Trophoblast cell (in vitro differentiated cells and primary cell): Measurements from ENCODE around the gene SLC16A8.

Experiments used
- DNase-seq, 2 donors: peaks; one replicate each; pipeline ENCODE4 v3.0.0-alpha.2; 2016
- H2AFZ ChIP-seq: 2 replicates; pipeline ENCODE4 v1.6.1; 2013; ENCODE audit warnings: low read length, moderate library complexity, mild to moderate bottlenecking; ENCODE audit not compliant: insufficient read depth, poor library complexity
- H2AK5ac ChIP-seq: 2 replicates; pipeline ENCODE4 v1.6.1; 2013; ENCODE audit warnings: mild to moderate bottlenecking, low read length
- H2BK120ac ChIP-seq: 2 replicates; pipeline ENCODE4 v1.6.1; 2013; ENCODE audit warnings: low read length, mild to moderate bottlenecking, moderate library complexity; ENCODE audit not compliant: insufficient read depth, poor library complexity
- H2BK12ac ChIP-seq: 2 replicates; pipeline ENCODE4 v1.6.1; 2013; ENCODE audit warnings: mild to moderate bottlenecking, low read length, moderate library complexity
- H2BK5ac ChIP-seq: 2 replicates; pipeline ENCODE4 v1.6.1; 2013; ENCODE audit warnings: low read length, low read depth, moderate library complexity, mild to moderate bottlenecking; ENCODE audit not compliant: poor library complexity
- H3K14ac ChIP-seq: 2 replicates; pipeline ENCODE4 v1.6.1; 2013; ENCODE audit warnings: mild to moderate bottlenecking, low read length
- H3K18ac ChIP-seq: 2 replicates; pipeline ENCODE4 v1.6.1; 2013; ENCODE audit warnings: mild to moderate bottlenecking, low read length
- H3K23ac ChIP-seq: 2 replicates; pipeline ENCODE4 v1.6.1; 2013; ENCODE audit warnings: low read length
- H3K27ac ChIP-seq: 2 replicates; pipeline ENCODE4 v1.5.1; 2013; ENCODE audit warnings: low read depth, mild to moderate bottlenecking, inconsistent platforms, low read length, moderate library complexity
- H3K27me3 ChIP-seq: 2 replicates; pipeline ENCODE4 v1.6.1; 2013; ENCODE audit warnings: inconsistent platforms, mild to moderate bottlenecking, low read length, moderate library complexity; ENCODE audit not compliant: insufficient read depth
- H3K36me3 ChIP-seq, 2 experiments: 1 replicate in 1 of 2; 2 replicates in 1 of 2; pipeline ENCODE4 v1.6.1; 2013; ENCODE audit warnings: low read length in 2 of 2, mild to moderate bottlenecking in 2 of 2, moderate library complexity in 1 of 2; ENCODE audit not compliant: insufficient read depth in 2 of 2, control insufficient read depth in 1 of 2
- H3K4ac ChIP-seq: 2 replicates; pipeline ENCODE4 v1.6.1; 2013; ENCODE audit warnings: low read depth, mild to moderate bottlenecking, low read length, moderate library complexity
- H3K4me1 ChIP-seq, 2 experiments: 1 replicate in 1 of 2; 2 replicates in 1 of 2; pipeline ENCODE4 v1.6.1; 2013; ENCODE audit warnings: low read length in 2 of 2, mild to moderate bottlenecking in 2 of 2, moderate library complexity in 1 of 2; ENCODE audit not compliant: insufficient read depth in 2 of 2, control insufficient read depth in 1 of 2
- H3K4me2 ChIP-seq: 2 replicates; pipeline ENCODE4 v1.6.1; 2013; ENCODE audit warnings: inconsistent platforms, mild to moderate bottlenecking, low read length, moderate library complexity
- H3K4me3 ChIP-seq: 2 replicates; pipeline ENCODE4 v1.5.1; 2013; ENCODE audit warnings: mild to moderate bottlenecking, low read depth, low read length, inconsistent platforms
- H3K79me1 ChIP-seq: one replicate; pipeline ENCODE4 v1.6.1; 2013; ENCODE audit warnings: low read length
- H3K79me2 ChIP-seq: 2 replicates; pipeline ENCODE4 v1.6.1; 2013; ENCODE audit warnings: low read length, mild to moderate bottlenecking; ENCODE audit not compliant: control insufficient read depth, insufficient read depth, poor library complexity
- H3K9ac ChIP-seq: 2 replicates; pipeline ENCODE4 v1.6.1; 2013; ENCODE audit warnings: mild to moderate bottlenecking, low read length
- H3K9me3 ChIP-seq: 2 replicates; pipeline ENCODE4 v1.6.1; 2013; ENCODE audit warnings: low read depth, mild to moderate bottlenecking, control low read depth, inconsistent platforms, low read length; ENCODE audit not compliant: insufficient read depth
- H4K12ac ChIP-seq: 2 replicates; pipeline ENCODE4 v1.6.1; 2013; ENCODE audit warnings: low read depth, mild to moderate bottlenecking, low read length, moderate library complexity
- H4K8ac ChIP-seq: 2 replicates; pipeline ENCODE4 v1.6.1; 2013; ENCODE audit warnings: low read depth, mild to moderate bottlenecking, low read length, moderate library complexity
- H4K91ac ChIP-seq: one replicate; pipeline ENCODE4 v1.6.1; 2013; ENCODE audit warnings: low read depth, mild to moderate bottlenecking, low read length, moderate library complexity
- WGBS: extraction: QIAGEN DNeasy Blood & Tissue Kit; methylation state at CpG from one replicate; pipeline ENCODE4 v1.1.7; 2013; ENCODE audit warnings: missing lambda C conversion rate; ENCODE audit not compliant: insufficient read length, insufficient coverage; ENCODE audit errors: extremely low coverage; 5-methylcytosine and 5-hydroxymethylcytosine counted together

Gene SLC16A8

DNA sequence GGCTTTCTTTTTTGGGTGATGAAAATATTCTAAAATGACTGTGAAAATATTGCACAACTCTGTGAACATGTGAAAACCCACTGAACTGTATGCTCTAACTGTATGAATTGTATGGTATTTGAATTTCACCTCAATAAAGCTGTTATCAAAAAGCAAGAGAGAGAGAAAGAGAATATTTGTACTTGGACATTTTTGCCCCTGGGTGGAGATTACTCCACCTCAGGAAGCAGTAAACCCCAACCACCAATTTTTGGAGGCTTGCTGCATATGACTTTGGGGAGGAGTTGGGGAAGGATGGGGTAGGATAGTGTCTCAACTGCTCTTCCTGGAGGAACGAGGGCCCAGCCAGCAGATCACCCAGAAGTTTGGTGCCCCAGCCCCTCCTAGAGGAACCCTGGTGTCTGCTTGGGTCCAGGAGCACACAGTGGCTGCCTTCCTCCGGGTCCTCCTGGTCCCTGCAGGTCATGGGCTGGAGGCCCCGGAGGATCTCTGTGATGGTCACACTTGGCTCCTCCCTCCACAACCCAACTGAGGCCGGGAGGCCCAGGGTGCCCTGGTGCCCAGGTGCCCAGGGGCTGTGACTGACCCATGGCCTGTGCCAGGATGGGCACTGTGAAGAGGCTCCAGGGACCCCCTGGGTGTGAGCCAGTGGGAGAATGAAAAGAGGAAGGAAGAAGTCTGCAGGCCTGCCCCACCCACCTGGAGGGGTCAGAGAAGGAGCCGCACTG lies 42.1 kb downstream of the SLC16A8 start:
- Histone ChIP-seq H3K9me3 (peaks cover 2% of the 10 kb centered on the region), H2AK5ac (no peak overlapping the region), H4K12ac (no peak overlapping the region), H3K27ac (no peak overlapping the region), H3K79me2 (no peaks in the 10 kb centered on the region), H3K4ac (no peak overlapping the region), H2BK12ac (no peak overlapping the region), H4K91ac (no peak overlapping the region), H3K36me3 (no peaks in the 10 kb centered on the region), H2AFZ (no peak overlapping the region), H3K18ac (no peak overlapping the region), H3K14ac (no peak overlapping the region), H3K4me3 (no peak overlapping the region), H3K79me1 (no peaks in the 10 kb centered on the region), H3K4me2 (no peak overlapping the region), H3K27me3 (no peaks in the 10 kb centered on the region), H3K23ac (no peak overlapping the region), H3K4me1 (peaks cover 7 to 16% of the 10 kb centered on the region in 2 experiments), H4K8ac (no peak overlapping the region), H3K9ac (no peak overlapping the region), H2BK120ac (no peak overlapping the region), H2BK5ac (no peak overlapping the region)
- WGBS: no CpG with 5 or more reads among the region's 5 CpGs
- DNase-seq: no peak

GRCh38 chr22:38040953-38041759 lies 42.8 kb downstream of the SLC16A8 start:
- peaks cover 2% of the 10 kb centered on the region for H3K79me1 ChIP-seq
- H3K14ac ChIP-seq: no peak overlapping the region
- H3K4me3 ChIP-seq: no peak overlapping the region
- no peaks in the 10 kb centered on the region for H3K36me3 ChIP-seq
- H3K23ac ChIP-seq: no peak overlapping the region
- no peak overlapping the region for H3K4ac ChIP-seq
- H3K27me3 ChIP-seq: no peaks in the 10 kb centered on the region
- peak; percentile 7 to 46 for DNase-seq
- no peak overlapping the region for H3K4me2 ChIP-seq
- peaks cover 2% of the 10 kb centered on the region for H3K9me3 ChIP-seq
- no peak overlapping the region for H2BK5ac ChIP-seq
- peaks cover 7 to 15% of the 10 kb centered on the region in 2 experiments for H3K4me1 ChIP-seq
- H2AK5ac ChIP-seq: no peak overlapping the region
- H3K79me2 ChIP-seq: no peaks in the 10 kb centered on the region
- no peak overlapping the region for H4K8ac ChIP-seq
- H4K91ac ChIP-seq: no peak overlapping the region
- H3K27ac ChIP-seq: no peak overlapping the region
- H2AFZ ChIP-seq: no peak overlapping the region
- H3K18ac ChIP-seq: no peak overlapping the region
- H3K9ac ChIP-seq: no peak overlapping the region
- no peak overlapping the region for H4K12ac ChIP-seq
- peak overlapping the region; percentile 29 for H2BK120ac ChIP-seq
- no peak overlapping the region for H2BK12ac ChIP-seq
- no CpG with 5 or more reads among the region's 20 CpGs for whole genome bisulfite sequencing

DNA sequence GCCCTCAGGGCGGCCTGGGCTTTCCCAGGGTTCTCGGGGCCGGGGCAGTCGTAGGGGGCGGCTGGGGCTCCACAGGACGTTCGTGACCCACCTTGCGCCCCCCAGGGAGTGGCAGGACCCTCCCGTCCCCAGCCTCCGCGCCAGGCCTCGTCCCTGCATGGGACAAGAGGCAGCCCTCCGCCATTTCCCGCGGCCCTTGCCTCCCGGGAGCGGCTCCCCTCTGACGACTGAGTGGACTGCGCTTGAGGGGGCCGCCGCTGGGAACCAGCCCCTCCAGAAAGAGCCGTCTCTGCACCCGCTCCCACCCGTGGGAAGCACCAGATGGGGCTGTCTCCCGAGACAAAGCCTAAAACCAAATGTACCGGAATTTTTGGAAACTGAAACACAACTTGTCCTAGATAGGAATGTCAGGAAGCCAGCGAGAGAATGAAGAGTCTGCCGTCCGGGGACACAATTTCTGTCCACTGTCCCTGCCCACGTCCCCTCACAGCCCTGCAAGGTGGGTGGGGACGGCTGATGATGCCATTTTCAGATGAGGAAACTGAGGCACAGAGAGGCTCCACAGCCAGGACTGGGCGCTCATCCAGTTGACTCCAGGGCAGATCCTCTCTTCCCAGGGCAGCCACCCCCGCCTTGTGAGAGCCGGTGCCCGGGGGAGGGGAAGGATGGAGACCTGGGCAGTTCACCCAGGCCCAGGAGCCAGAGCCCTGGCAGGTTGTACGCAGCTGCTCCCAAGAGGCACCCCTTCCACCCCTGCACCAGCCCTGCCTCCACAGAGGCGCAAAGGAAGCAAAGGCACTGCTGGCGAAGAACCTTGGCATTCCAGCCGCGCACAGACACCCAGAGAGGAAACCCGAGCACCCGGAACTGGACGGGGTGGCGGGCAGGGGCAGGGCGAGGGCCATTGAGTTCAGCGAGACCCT lies 44.8 kb downstream of the SLC16A8 start:
- Histone ChIP-seq H3K4ac (no peak overlapping the region), H3K79me2 (no peaks in the 10 kb centered on the region), H2BK120ac (no peak overlapping the region), H2BK5ac (no peak overlapping the region), H3K9me3 (peaks cover 2% of the 10 kb centered on the region), H3K23ac (no peak overlapping the region), H3K4me2 (no peak overlapping the region), H3K27ac (no peak overlapping the region), H4K8ac (no peak overlapping the region), H2BK12ac (no peak overlapping the region), H3K18ac (no peak overlapping the region), H3K27me3 (no peaks in the 10 kb centered on the region), H3K14ac (no peak overlapping the region), H3K36me3 (no peaks in the 10 kb centered on the region), H3K79me1 (peaks cover 5% of the 10 kb centered on the region), H4K91ac (peak overlapping the region; percentile 56), H3K9ac (no peak overlapping the region), H3K4me1 (peaks cover 14 to 25% of the 10 kb centered on the region in 2 experiments), H2AK5ac (no peak overlapping the region), H3K4me3 (no peak overlapping the region), H4K12ac (no peak overlapping the region), H2AFZ (no peak overlapping the region)
- no CpG with 5 or more reads among the region's 46 CpGs for WGBS
- DNase-seq: no peak

DNA sequence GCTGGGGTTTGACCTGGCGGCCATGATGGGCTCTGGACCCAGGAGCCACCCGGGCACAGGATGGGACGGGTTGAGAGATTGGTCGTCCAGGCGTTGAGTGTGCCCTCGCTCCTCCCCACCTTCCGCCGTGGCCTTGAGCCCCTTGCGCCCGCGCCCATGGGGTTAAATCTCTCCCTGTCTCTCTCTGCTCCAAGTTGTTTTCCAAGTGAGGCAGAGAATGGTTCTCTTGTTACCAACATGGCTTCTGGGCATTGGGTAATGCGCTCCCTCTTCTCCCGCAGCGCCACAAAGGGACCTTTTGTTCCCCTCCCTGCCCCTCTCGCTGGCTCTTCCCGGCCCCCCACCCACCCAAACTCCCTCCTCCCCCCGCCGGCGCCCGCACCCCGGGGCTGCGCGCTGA lies 45.6 kb downstream of the SLC16A8 start:
- Histone ChIP-seq H3K9me3 (peaks cover 2% of the 10 kb centered on the region), H2AK5ac (no peak overlapping the region), H3K4me1 (peaks cover 21 to 32% of the 10 kb centered on the region in 2 experiments), H3K4ac (no peak overlapping the region), H3K4me2 (no peak overlapping the region), H4K8ac (no peak overlapping the region), H3K36me3 (no peaks in the 10 kb centered on the region), H2AFZ (no peak overlapping the region), H2BK120ac (no peak overlapping the region), H2BK5ac (no peak overlapping the region), H3K27me3 (no peaks in the 10 kb centered on the region), H3K9ac (no peak overlapping the region), H3K79me2 (peaks cover 3% of the 10 kb centered on the region), H3K18ac (no peak overlapping the region), H3K4me3 (no peak overlapping the region), H3K79me1 (peaks cover 12% of the 10 kb centered on the region), H3K14ac (no peak overlapping the region), H3K23ac (no peak overlapping the region), H4K12ac (no peak overlapping the region), H3K27ac (no peak overlapping the region), H2BK12ac (peak overlapping the region; percentile 21), H4K91ac (no peak overlapping the region)
- WGBS: no CpG with 5 or more reads among the region's 23 CpGs
- DNase-seq: no peak
